Measurements from ENCODE around the gene SEMA3F.
"Not testable (repeated sequence)": the region's sequence is repeated elsewhere in the genome, so short reads cannot be mapped to it uniquely, and the experiment has no call there.

SEMA3F gene

GRCh38 chr3:50224639-50225038 lies 69.5 kb downstream of the SEMA3F start:
- Mint-ChIP-seq H3K36me3 (ENCODE audit: low read depth) (peaks cover 5% of the 10 kb centered on the region), H3K27ac (no peak overlapping the region), H3K27me3 (no peaks in the 10 kb centered on the region), H3K4me3 (no peak overlapping the region), H3K4me1 (ENCODE audit: low read depth) (peaks cover 27% of the 10 kb centered on the region), H3K9me3 (no peaks in the 10 kb centered on the region)
- no peak for DNase-seq

GRCh38 chr3:50226888-50227389 lies 71.8 kb downstream of the SEMA3F start:
- peak overlapping the region; percentile 95 for H3K27ac Mint-ChIP-seq
- H3K27me3 Mint-ChIP-seq, result no peaks in the 10 kb centered on the region
- no peaks in the 10 kb centered on the region for H3K9me3 Mint-ChIP-seq
- H3K4me1 Mint-ChIP-seq (ENCODE audit: low read depth), result peaks cover 27% of the 10 kb centered on the region
- DNase-seq, result no peak
- H3K36me3 Mint-ChIP-seq (ENCODE audit: low read depth), result peaks cover 5% of the 10 kb centered on the region
- H3K4me3 Mint-ChIP-seq, result peak overlapping the region; percentile 90

GRCh38 chr3:50227390-50228183 lies 72.5 kb downstream of the SEMA3F start:
- H3K9me3 Mint-ChIP-seq, result no peaks in the 10 kb centered on the region

GRCh38 chr3:50228184-50228763 lies 73.2 kb downstream of the SEMA3F start:
- not testable (repeated sequence) for H3K9me3 Mint-ChIP-seq; H3K27me3 Mint-ChIP-seq; DNase-seq; H3K36me3 Mint-ChIP-seq (ENCODE audit: low read depth)
- peak overlapping the region; percentile 93 for H3K27ac Mint-ChIP-seq
- H3K4me3 Mint-ChIP-seq, result peak overlapping the region; percentile 90
- H3K4me1 Mint-ChIP-seq (ENCODE audit: low read depth), result peaks cover 27% of the 10 kb centered on the region

More at GRCh38 chr3:50227390-50228183, 72.5 kb downstream of the SEMA3F start:
- peak overlapping the region; percentile 95 for H3K27ac Mint-ChIP-seq
- H3K4me1 Mint-ChIP-seq (ENCODE audit: low read depth), result peaks cover 27% of the 10 kb centered on the region
- H3K4me3 Mint-ChIP-seq, result peak overlapping the region; percentile 90
- H3K27me3 Mint-ChIP-seq, result no peaks in the 10 kb centered on the region
- DNase-seq, result peak; percentile 94
- peaks cover 5% of the 10 kb centered on the region for H3K36me3 Mint-ChIP-seq (ENCODE audit: low read depth)

- Mint-ChIP-seq H3K27ac (no peak overlapping the region), H3K9me3 (no peaks in the 10 kb centered on the region), H3K27me3 (no peaks in the 10 kb centered on the region), H3K4me3 (no peak overlapping the region), H3K4me1 (ENCODE audit: low read depth) (peaks cover 29% of the 10 kb centered on the region), H3K36me3 (ENCODE audit: low read depth) (peaks cover 5% of the 10 kb centered on the region)
- no peak for DNase-seq
Measured at GRCh38 chr3:50229490-50229889, 74.4 kb downstream of the SEMA3F start.

GRCh38 chr3:50230104-50230793 lies 75.1 kb downstream of the SEMA3F start:
- DNase-seq, result no peak
- Mint-ChIP-seq H3K4me3 (no peak overlapping the region), H3K27ac (no peak overlapping the region), H3K9me3 (no peaks in the 10 kb centered on the region), H3K27me3 (no peaks in the 10 kb centered on the region), H3K4me1 (ENCODE audit: low read depth) (peaks cover 33% of the 10 kb centered on the region), H3K36me3 (ENCODE audit: low read depth) (peaks cover 5% of the 10 kb centered on the region)

- no peaks in the 10 kb centered on the region for H3K9me3 Mint-ChIP-seq
- H3K27me3 Mint-ChIP-seq, result no peaks in the 10 kb centered on the region
- H3K27ac Mint-ChIP-seq, result no peak overlapping the region
- H3K4me1 Mint-ChIP-seq (ENCODE audit: low read depth), result peaks cover 34% of the 10 kb centered on the region
- H3K4me3 Mint-ChIP-seq, result no peak overlapping the region
- no peak for DNase-seq
- peaks cover 7% of the 10 kb centered on the region for H3K36me3 Mint-ChIP-seq (ENCODE audit: low read depth)
Measured at GRCh38 chr3:50230794-50231125, 75.6 kb downstream of the SEMA3F start.

- H3K9me3 Mint-ChIP-seq, result no peaks in the 10 kb centered on the region
- no peak overlapping the region for H3K27ac Mint-ChIP-seq
- H3K4me3 Mint-ChIP-seq, result no peak overlapping the region
- H3K27me3 Mint-ChIP-seq, result no peaks in the 10 kb centered on the region
- H3K4me1 Mint-ChIP-seq (ENCODE audit: low read depth), result peaks cover 26% of the 10 kb centered on the region
- H3K36me3 Mint-ChIP-seq (ENCODE audit: low read depth), result peaks cover 11% of the 10 kb centered on the region
- DNase-seq, result no peak
Measured at GRCh38 chr3:50231581-50231980, 76.5 kb downstream of the SEMA3F start.

GRCh38 chr3:50232303-50232702 lies 77.2 kb downstream of the SEMA3F start:
- Mint-ChIP-seq H3K36me3 (ENCODE audit: low read depth) (peaks cover 17% of the 10 kb centered on the region), H3K9me3 (no peaks in the 10 kb centered on the region), H3K27me3 (no peaks in the 10 kb centered on the region), H3K4me3 (no peak overlapping the region), H3K27ac (no peak overlapping the region), H3K4me1 (ENCODE audit: low read depth) (peaks cover 21% of the 10 kb centered on the region)
- no peak for DNase-seq

GRCh38 chr3:50233176-50233575 lies 78.1 kb downstream of the SEMA3F start:
- no peaks in the 10 kb centered on the region for H3K27me3 Mint-ChIP-seq
- DNase-seq, result no peak
- H3K9me3 Mint-ChIP-seq, result no peaks in the 10 kb centered on the region
- no peak overlapping the region for H3K4me3 Mint-ChIP-seq
- H3K36me3 Mint-ChIP-seq (ENCODE audit: low read depth), result peaks cover 22% of the 10 kb centered on the region
- H3K27ac Mint-ChIP-seq, result no peak overlapping the region
- peaks cover 18% of the 10 kb centered on the region for H3K4me1 Mint-ChIP-seq (ENCODE audit: low read depth)

- peaks cover 36% of the 10 kb centered on the region for H3K4me1 Mint-ChIP-seq (ENCODE audit: low read depth)
- peaks cover 45% of the 10 kb centered on the region for H3K36me3 Mint-ChIP-seq (ENCODE audit: low read depth)
- DNase-seq, result peak; percentile 99
- no peaks in the 10 kb centered on the region for H3K9me3 Mint-ChIP-seq
- peak within 1 kb of the TSS; percentile 98 for H3K27ac Mint-ChIP-seq
- peak within 1 kb of the TSS; percentile 98 for H3K4me3 Mint-ChIP-seq
- no peaks in the 10 kb centered on the region for H3K27me3 Mint-ChIP-seq
Measured at GRCh38 chr3:50235716-50236483, 80.8 kb downstream of the SEMA3F start, which contains the start of gene GNAI2. GNAI2 (plus strand) TSS chr3:50236204; CDS start chr3:50236336, 132 bp downstream.

GRCh38 chr3:50236484-50237132 lies 81.5 kb downstream of the SEMA3F start:
- DNase-seq, result peak; percentile 36
- H3K4me3 Mint-ChIP-seq, result peak overlapping the region; percentile 98
- peaks cover 43% of the 10 kb centered on the region for H3K4me1 Mint-ChIP-seq (ENCODE audit: low read depth)

GRCh38 chr3:50237133-50237651 lies 82.1 kb downstream of the SEMA3F start:
- H3K27me3 Mint-ChIP-seq, result no peaks in the 10 kb centered on the region
- peak; percentile 57 for DNase-seq
- peaks cover 49% of the 10 kb centered on the region for H3K4me1 Mint-ChIP-seq (ENCODE audit: low read depth)
- peaks cover 51% of the 10 kb centered on the region for H3K36me3 Mint-ChIP-seq (ENCODE audit: low read depth)
- H3K9me3 Mint-ChIP-seq, result no peaks in the 10 kb centered on the region
- H3K4me3 Mint-ChIP-seq, result peak overlapping the region; percentile 98
- H3K27ac Mint-ChIP-seq, result peak overlapping the region; percentile 98

More at GRCh38 chr3:50236484-50237132, 81.5 kb downstream of the SEMA3F start:
- Mint-ChIP-seq H3K36me3 (ENCODE audit: low read depth) (peaks cover 49% of the 10 kb centered on the region), H3K27me3 (no peaks in the 10 kb centered on the region), H3K9me3 (no peaks in the 10 kb centered on the region), H3K27ac (peak overlapping the region; percentile 98)

Measured in activated T-cell treated with anti-CD3 and anti-CD28 coated beads, Interleukin-2, amount 50 U/mL, for 24 hours (primary cell).